Activated T-cell treated with anti-CD3 and anti-CD28 coated beads for 24 hours (primary cell): ENCODE data around the gene TFF3.

Source experiments
- DNase-seq: peaks from one replicate; pipeline ENCODE4 v3.0.0-alpha.2; 2020; ENCODE audit warnings: low read depth

The TFF3 gene, protein sequence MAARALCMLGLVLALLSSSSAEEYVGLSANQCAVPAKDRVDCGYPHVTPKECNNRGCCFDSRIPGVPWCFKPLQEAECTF

DNA sequence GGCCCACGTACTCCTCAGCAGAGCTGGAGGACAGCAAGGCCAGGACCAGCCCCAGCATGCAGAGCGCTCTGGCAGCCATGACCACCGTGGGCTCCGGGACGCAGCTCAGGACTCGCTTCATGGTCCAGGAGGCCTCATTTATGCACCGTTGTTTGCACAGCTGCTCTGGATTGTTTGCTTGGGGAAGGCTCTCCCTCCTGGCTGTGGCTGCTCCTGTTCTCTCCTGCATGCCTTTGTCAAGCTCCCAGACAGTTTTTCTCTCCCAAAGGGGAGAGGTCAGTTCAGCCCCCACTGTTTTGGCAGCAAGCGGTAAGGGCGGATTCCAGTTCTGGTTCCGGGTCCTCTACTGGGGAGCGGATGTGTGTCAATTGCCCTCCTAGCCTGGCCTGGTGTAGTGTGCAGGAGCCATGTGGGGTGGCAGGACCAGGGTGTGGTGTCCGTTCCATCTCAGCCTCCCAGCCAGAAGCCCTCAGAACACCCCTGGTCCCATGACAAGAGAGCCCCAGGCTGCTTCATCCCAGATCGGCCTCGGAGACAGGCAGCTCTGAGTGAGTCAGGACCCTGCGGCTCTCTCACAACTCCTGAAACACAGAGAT is at the start of gene TFF3:
Gene TFF3 (minus strand): TSS at position 114 of the 596 bp plus-strand sequence. CDS start 35 bp downstream, at position 79.
- DNase-seq = no peak

DNA sequence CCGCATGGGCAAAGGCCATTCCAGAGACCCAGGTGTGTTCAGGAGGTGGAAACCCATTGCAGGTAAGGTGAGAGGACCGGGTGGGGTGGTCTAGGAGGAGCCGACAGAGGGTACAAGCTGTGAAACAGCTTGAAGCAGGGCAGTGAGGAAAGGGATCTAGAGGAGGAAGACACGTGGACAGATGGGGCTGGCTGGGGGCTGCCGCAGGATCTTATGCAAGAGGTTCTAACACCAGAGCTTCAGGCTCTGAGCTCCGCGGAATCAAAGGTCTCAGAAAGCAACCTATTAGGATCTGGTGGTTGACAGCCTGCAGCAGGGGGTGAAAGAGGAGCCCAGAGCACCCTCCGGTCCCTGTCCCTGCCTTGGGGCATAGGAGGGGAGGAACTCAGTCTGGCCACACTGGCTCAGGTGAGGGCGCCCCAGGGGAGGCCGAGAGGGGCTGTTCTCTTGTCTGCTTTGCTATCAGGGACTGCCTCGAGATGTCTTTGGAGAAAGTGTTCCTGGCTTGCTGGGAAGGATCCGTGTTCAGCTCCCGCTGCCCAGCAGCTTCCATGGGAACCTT is 49.2 kb upstream of the TFF3 start:
- DNase-seq = no peak

DNA sequence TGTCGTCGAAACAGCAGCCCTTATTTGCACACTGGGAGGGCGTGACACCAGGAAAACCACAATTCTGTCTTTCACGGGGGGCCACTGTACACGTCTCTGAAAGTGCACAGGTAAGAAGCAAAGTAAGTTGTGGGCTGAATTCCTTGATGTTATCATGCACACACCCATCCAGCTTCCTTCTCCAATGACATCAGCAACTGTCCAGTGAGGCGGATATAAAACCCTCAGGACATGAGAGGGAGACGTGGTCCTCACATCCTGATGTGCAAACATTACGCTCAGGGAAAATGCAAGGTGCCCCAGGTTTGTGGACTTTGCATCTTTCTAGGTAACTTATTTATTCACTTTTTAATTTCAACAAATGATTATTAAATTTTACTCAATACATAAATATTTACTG is 48.1 kb upstream of the TFF3 start:
- DNase-seq = no peak

DNA sequence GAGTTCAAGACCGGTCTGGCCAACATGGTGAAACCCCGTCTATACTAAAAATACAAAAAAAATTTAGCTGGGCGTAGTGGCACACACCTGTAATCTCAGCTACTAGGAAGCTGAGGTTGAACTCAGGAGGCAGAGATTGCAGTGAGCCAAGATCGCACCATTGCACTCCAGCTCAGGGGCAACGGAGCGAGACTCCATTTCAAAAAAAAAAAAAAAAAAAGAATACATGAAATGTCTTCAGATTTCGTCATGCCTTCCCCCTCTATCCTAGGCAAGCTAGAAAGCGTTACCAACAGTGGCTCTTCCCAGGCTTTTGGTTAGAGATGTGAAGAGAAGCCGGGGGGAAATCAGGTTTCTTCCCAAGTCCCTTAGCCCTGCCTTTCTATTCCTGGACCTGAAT is 47.5 kb upstream of the TFF3 start:
- DNase-seq = no peak

DNA sequence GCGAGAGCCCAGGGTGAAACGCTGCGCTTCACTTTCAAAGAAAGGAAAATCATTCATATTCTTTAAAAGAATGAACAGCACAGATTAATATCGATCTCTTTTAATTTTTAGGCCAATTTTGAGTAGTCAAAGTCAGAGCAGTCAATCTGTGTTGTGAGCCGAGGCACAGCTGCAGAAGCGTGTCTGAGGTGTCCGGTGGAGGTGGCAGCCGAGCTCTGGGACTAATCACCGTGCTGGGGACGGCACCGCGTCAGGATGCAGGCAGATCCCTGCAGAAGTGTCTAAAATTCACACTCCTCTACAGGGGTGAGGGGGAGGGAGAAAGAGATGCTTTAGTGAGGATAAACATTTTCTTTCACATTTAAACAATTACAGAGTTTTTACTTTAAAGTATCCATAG is 47.0 kb upstream of the TFF3 start:
- DNase-seq = no peak

DNA sequence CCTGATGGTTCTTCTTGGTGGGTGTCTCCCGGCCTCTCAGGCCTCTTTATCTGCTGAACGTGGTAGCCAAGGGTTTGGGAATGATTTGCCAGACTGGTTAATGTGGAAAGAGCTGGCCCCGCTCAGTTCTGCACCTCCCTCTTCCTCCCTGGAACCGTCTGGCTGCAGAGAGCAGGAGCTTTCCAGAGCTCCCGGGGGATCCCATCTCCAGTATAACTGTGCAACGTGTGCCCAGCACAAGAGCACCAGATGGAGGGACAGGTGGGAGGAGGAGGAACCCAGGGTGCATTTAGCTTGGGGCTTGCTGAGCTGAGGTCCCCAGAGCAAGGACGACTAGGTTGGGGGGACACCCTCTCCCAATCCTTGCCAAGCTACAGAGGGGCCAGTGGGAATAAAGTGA is 46.1 kb upstream of the TFF3 start:
- no peak for DNase-seq

DNA sequence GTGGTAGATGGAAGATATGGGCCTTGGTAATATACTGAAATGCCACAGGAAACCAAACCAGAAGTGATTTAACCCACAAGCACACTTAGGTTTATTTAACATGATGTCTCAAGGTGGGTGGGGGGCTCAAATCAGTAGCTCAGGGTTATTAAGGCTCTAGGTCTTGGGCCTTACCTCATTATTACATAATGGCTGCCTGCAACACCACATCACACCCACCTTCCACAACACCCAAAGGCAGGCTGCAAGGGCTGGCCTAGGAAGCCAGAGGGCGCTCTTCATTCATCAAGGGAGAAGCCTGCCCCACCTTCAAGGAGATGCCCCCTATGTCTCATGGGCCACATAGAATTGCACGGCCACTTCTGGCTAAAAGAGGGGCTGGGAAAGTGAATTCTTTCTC is 45.1 kb upstream of the TFF3 start:
- DNase-seq = peak; percentile 10

DNA sequence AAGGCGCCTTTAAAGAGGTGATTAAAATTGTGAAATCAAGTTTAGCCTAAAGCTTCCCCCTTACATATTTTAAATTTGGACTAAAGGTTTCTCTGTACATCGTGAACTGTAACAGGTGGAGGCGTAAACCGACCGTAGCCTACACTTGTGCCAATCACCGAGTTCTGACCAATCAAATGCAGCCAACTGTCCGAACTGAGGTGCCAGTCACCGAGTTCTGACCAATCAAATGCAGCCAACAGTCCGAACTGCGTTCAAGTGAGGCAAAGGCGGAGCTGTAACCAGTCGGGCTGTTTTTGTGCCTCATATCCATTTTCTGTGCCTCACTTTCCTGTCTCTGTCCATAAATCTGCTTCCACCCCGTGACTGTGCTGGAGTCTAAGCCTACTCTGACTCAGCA is 43.7 kb upstream of the TFF3 start:
- DNase-seq = no peak

DNA sequence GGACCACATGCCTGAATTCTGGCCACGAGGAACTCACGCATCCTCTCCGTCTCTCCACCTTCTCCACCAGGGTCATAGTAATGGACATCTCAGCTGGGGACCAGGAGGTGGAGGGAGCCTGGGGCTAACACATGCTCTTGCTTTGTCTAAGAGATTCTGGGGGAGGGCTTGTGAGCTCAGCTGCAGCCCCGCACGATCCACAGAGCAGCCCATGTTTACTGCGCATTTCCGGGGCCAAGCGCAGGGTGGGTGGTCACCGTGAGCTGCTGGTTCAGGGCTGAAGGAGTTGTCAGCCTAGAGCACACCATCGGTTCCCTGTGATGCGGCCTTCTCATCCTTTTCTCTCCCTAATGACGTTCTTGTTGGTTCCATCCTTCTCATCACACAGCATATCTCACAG is 43.1 kb upstream of the TFF3 start:
- no peak for DNase-seq

DNA sequence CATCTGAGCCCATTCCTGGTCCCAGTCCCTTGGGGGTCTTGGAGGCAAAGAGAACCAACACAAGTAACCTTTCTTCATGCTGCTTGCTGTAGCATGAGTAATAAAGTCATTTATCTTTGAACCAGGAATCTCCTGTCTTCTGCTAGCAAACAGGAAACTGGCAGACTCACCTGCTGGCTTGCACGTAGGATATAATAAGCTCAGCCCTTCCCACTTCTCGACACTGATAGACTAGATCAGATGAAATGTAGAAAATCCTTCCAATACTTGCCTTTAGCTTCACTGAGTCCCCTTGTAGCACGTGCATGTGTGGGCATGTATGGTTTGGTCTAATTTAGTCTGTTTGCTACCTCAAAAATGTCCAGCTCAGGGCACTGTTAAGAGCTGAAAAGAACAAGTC is 42.1 kb upstream of the TFF3 start:
- DNase-seq = no peak

DNA sequence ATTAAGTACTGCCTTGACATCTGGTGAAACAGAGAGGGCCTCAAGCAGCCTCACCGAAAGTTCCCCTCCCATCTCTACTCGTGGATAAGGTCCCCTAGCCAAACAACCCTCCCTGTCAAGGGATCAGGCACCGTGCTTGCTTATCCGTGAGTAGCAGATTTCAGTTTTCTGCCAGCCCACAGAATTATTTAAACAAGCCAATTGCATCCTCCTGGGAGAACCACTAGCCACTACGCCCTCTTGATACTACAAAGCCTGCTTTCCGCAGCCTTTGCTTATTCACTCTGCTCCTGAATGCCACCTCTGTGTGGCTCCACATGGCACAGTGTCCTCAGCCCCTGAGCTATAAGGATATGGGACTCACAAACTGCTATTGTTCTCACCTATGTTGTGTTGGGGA is 41.4 kb upstream of the TFF3 start:
- no peak for DNase-seq

DNA sequence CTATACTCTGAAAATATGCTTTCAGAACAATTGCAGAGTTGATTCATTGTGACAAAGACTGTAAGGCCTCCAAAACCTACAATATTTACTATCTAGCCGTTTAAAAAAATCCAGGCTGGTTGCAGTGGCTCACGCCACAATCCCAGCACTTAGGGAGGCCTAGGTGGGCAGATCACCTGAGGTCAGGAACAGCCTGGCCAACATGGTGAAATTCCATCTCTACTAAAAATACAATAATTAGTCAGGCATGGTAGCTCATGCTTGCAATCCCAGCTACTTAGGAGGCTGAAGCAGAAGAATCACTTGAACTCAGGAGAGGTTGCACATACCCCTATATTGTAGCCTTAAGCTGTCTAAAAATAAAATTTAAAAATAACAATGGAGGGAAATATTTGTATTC is 40.8 kb upstream of the TFF3 start:
- no peak for DNase-seq

DNA sequence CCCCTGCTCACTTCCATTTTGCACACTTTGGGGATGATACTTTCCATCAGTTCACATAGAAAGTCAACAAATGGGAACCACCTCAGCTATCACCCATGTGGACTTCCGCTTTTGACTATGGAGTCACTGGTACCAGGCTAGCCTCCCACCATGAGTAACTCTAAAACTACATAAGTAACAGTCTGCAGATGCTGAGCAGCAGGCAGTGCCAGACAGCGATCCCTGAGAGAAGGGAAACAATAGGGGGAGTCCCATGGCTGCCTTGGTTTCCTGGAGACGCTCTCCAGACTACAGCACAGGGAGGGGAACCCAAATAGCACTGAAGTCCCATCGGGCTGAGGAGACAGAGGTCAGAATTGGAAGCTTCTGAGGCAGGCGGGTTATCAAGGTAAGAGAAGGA is 38.4 kb upstream of the TFF3 start:
- DNase-seq = no peak

DNA sequence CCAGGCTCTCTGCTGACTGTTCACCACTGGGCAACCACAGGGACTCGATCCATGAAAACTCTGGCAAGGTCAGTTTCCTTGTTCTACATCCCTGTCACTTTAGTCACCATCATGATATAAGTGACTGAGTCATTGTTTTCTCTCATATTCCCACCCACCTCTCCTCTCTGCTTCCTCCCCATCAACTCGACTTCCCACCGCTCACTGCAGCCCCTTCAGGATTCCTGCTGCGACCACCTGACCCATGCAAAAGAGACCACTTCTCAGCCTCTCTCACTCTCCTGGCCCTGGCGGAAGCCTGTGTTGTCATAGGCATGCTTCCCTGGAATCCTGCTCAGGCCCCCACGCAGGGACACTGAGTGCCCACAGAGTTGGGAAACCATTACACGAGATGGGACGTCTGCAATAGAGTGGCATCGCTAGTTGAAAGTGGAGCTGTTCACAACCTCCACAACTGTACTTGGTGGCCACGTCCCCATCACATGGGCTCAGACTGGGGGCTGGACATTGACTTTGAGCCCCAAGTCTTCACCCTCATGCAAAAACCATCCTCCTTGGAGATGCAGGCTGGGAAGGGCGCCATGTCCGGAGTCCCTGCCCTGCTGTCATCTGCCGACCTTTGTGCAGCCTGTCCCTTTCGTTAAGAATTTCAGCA is 37.4 kb upstream of the TFF3 start:
- DNase-seq = no peak

DNA sequence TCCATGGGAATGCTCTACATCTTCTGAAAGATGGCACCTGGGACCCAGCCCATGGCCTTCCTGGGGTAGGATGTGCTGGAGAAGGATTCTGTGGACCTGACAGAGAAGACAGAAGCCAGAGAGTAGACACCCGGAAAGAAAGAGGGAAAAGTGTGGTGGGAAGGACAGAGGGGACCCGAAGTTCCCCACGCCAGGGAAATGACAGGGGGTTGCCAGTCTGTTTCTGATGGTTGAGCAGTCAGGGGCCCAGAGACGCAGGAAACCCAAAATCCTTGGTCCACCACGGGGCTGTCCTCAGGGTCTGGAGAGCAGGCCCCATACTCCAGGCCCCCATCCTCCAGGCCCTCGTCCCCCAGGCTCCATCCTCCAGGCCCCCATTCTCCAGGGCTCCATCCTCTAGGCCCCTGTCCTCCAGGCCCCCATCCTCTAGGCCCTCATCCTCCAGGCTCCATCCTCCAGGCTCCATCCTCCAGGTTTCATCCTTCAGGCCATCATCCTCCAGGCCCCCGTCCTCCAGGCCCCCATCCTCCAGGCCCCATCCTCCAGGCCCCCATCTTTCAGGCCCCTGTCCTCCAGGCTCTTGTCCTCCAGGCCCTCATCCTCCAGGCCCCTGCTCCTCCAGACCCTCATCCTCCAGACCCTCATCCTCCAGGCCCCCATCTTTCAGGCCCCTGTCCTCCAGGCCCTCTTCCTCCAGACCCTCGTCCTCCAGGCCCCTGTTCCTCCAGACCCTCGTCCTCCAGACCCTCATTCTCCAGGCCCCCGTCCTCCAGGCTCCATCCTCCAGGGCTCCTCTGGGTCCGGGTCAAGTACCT is 36.6 kb upstream of the TFF3 start:
- DNase-seq = no peak

DNA sequence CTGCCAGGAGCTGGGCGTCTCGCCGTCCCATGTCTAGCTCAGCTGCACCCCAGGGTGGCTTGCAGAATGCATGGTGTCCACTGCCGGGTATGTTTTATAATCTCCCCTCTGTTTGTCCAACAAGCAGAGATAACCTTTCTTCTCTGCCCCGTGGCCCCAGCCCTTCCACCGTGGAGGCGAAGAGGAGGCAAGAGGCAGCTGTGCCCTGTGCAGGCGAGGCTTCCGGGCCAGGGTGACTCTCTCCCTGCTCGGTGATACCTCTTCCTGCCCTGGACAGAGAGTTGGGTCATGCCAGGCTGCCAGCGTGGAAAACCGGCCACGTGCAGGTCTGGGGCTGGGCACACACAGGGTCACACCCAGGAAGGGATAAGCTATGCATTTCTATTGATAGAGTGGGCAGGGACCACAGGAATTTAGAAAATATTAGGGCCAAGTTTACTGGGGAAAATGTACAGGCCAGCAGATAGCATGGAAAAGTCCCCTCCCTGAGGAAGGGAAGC is 35.8 kb upstream of the TFF3 start, which contains the start of gene TFF2:
Gene TFF2 (minus strand): TSS at position 68 of the 500 bp plus-strand sequence. CDS start 37 bp downstream, at position 31.
- DNase-seq = no peak

DNA sequence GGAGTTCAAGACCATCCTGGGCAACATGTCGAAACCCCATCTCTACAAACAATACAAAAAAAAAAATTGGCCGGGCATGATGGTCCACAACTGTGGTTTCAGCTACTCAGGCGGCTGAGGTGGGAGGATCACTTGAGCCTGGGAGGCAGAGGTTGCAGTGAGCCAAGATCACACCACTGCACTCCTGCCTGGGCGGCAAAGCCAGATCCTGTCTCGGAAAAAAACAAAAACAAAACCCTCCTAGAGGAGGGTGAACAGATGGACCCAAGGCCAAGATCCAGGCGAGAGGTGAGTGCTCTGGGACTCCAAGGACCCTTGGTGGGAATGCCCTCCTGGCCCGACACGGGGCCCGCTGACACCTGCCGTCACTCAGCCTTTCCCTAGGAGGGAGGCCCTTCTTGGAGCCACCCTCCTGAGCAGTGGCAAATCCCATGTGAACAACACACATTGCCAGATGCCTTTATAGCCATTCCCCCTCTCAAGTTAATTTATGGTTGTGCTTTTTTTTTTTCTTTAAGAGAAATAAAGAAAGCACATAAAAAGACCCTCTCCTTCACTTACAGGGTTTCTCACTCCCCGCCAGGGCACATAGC is 35.2 kb upstream of the TFF3 start:
- DNase-seq = no peak

DNA sequence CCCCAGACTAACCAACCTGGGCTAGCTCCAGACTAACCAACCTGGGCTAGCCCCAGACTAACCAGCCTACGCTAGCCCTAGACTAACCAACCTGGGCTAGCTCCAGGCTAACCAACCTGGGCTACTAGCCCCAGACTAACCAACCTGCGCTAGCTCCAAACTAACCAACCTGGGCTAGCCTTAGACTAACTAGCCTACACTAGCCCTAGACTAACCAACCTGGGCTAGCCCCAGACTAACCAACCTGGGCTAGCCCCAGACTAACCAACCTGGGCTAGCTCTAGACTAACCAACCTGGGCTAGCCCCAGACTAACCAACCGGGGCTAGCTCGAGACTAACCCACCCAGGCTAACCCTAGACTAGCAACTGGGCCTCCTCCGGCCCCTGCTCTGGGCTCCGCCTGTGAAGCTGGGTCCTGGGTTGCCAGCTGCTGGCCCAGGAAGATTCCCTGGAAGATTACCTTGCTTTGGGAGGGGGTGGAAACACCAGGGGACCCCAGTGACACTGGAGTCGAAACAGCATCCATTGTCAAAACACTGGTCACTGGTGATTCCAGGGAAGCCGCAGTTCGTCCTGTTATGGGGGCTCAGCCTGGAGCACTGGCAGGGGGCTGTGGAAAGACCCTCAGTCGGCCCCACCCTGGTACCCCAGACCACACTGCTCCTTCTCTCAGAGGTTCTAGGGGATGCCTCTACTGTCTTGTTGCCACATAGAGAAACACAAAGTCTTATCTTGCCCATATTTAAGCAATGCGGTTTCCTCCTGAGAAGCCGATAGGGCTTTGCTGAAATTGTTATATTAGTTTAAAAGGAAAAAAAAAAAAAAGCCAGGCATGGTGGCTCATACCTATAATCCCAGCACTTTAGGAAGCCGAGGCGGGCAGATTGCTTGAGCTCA is 34.5 kb upstream of the TFF3 start:
- DNase-seq = no peak

DNA sequence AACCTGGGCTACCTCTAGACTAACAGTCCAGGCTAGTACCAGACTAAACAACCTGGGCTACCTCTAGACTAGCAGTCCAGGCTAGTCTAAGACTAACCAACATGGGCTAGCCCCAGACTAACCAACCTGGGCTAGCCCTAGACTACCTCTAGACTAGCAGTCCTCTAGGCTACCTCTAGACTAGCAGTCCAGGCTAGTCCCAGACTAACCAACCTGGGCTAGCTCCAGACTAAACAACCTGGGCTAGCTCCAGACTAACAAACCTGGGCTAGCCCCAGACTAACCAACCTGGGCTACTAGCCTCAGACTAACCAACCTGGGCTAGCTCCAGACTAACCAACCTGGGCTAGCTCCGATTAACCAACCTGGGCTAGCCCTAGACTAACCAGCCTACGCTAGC is 33.6 kb upstream of the TFF3 start:
- no peak for DNase-seq

DNA sequence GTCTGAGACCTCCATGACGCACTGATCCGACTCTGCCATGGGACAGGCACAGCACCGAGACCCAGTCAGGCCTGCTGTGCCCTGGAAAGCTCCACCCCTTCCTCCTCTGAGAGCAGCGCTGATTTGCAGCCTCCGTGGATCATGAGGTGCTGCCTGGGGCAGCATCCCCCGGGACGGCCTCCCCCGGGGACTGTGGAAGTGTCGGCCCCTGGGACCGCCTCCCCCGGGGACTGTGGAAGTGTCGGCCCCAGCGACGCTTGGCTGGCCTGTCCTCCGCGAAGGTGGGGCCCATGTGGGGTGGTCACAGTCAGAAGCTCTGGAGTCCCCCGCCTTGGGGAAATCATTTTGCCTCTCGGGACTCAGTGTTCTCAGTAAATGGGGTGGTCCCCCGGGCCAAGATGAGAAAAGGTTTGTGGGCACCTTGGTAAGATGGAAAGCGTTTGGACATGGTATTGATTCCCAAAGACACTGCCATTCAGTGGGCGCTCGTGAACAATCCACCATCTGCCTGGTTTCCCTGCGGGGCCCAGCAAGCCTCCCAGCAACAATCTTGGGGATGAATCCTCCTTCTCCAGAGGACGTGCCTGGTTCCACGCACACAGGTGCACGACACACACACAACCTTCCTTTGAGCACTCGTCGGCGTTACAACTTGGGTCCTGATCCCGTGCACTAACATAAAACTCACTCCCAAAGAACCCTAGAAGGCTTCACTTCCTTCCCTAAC is 32.6 kb upstream of the TFF3 start:
- no peak for DNase-seq
